HG02885 (cell line): ENCODE results near the gene UTP14A.

Experiments used
- ATAC-seq: cut with Tn5 transposase; IDR thresholded peaks from one replicate; pipeline ENCODE4 v1.9.1; 2021; ENCODE audit warnings: mild to moderate bottlenecking; ENCODE audit not compliant: unreplicated experiment, poor library complexity

Gene UTP14A

GRCh38 chrX:129945131-129945530 lies 39.2 kb downstream of the UTP14A start:
- no peak for ATAC-seq

GRCh38 chrX:129953334-129953648 lies 47.3 kb downstream of the UTP14A start:
- ATAC-seq = no peak

- ATAC-seq = no peak
These were observed 47.9 kb downstream of the UTP14A start for GRCh38 chrX:129953881-129954280.

GRCh38 chrX:129954804-129955203 lies 48.8 kb downstream of the UTP14A start:
- no peak for ATAC-seq

GRCh38 chrX:129955682-129956081 lies 49.7 kb downstream of the UTP14A start:
- ATAC-seq = no peak

- no peak for ATAC-seq
These were observed 50.2 kb downstream of the UTP14A start for GRCh38 chrX:129956145-129956544.

GRCh38 chrX:129956765-129957164 lies 50.8 kb downstream of the UTP14A start:
- ATAC-seq = no peak

- peak; percentile 73 for ATAC-seq
These were observed 51.5 kb downstream of the UTP14A start for GRCh38 chrX:129957241-129958082.

- ATAC-seq = no peak
These were observed 52.1 kb downstream of the UTP14A start for GRCh38 chrX:129958083-129958465.

- no peak for ATAC-seq
These were observed 53.0 kb downstream of the UTP14A start for GRCh38 chrX:129958814-129959492.

- no peak for ATAC-seq
These were observed 53.5 kb downstream of the UTP14A start for GRCh38 chrX:129959493-129959832.

GRCh38 chrX:129961180-129962083 lies 55.5 kb downstream of the UTP14A start:
- ATAC-seq = peak; percentile 92

GRCh38 chrX:129963729-129964128 lies 57.8 kb downstream of the UTP14A start:
- no peak for ATAC-seq

GRCh38 chrX:129965166-129965565 lies 59.2 kb downstream of the UTP14A start:
- no peak for ATAC-seq

GRCh38 chrX:129968968-129969367 lies 63.0 kb downstream of the UTP14A start:
- ATAC-seq = no peak

- no peak for ATAC-seq
These were observed 70.5 kb downstream of the UTP14A start for GRCh38 chrX:129976441-129976840.
